ENCODE measurements around the gene IFNGR2.

Gene IFNGR2

DNA sequence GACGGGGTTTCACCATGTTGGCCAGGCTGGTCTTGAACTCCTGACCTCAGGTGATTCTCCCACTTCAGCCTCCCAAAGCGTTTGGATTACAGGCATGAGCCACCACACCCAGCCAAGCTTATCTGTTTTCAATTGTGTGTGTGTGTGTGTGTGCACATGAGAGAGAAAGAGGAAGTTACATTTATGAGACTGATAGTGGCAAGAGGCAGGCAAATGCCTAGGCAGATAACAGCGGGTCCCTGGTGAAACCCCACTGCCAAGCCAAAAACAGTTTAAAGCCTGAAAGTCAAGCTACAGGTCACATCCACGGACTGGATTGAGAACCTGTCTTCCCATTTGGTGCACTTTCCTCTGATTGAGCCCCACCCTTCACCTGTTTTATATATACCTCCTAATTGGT, 35.1 kb upstream of the IFNGR2 start:
- ATAC-seq: no peak
- TF ChIP-seq ZC3H10 (CRISPR knock-in tag; IDR thresholded peaks at IDR 0.05) (no peak), PPARA (CRISPR knock-in tag; IDR thresholded peaks at IDR 0.05; ENCODE audit: borderline replicate concordance) (no peak), ZNF565 (CRISPR knock-in tag; conservative IDR thresholded peaks at IDR 0.05; ENCODE audit: low read depth) (no peak), ESRRG (CRISPR knock-in tag; IDR thresholded peaks at IDR 0.05) (no peak), TCF4 (CRISPR knock-in tag; IDR thresholded peaks at IDR 0.05; ENCODE audit: borderline replicate concordance) (no peak), ARNTL (CRISPR knock-in tag; IDR thresholded peaks at IDR 0.05; ENCODE audit: borderline replicate concordance, low read depth) (no peak), ZNF8 (CRISPR knock-in tag; IDR thresholded peaks at IDR 0.05) (no peak), BACH2 (CRISPR knock-in tag; IDR thresholded peaks at IDR 0.05; ENCODE audit: borderline replicate concordance) (no peak), GLIS3 (CRISPR knock-in tag; IDR thresholded peaks at IDR 0.05) (no peak), ZFP3 (CRISPR knock-in tag; IDR thresholded peaks at IDR 0.05) (no peak), ISL1 (CRISPR knock-in tag; IDR thresholded peaks at IDR 0.05) (no peak), RARB (CRISPR knock-in tag; IDR thresholded peaks at IDR 0.05) (no peak), TOX (CRISPR knock-in tag; IDR thresholded peaks at IDR 0.05; ENCODE audit: borderline replicate concordance) (no peak), ZNF70 (CRISPR knock-in tag; IDR thresholded peaks at IDR 0.05) (no peak), OSR1 (CRISPR knock-in tag; IDR thresholded peaks at IDR 0.05) (no peak)
- TF ChIP-seq, protein P1, sequence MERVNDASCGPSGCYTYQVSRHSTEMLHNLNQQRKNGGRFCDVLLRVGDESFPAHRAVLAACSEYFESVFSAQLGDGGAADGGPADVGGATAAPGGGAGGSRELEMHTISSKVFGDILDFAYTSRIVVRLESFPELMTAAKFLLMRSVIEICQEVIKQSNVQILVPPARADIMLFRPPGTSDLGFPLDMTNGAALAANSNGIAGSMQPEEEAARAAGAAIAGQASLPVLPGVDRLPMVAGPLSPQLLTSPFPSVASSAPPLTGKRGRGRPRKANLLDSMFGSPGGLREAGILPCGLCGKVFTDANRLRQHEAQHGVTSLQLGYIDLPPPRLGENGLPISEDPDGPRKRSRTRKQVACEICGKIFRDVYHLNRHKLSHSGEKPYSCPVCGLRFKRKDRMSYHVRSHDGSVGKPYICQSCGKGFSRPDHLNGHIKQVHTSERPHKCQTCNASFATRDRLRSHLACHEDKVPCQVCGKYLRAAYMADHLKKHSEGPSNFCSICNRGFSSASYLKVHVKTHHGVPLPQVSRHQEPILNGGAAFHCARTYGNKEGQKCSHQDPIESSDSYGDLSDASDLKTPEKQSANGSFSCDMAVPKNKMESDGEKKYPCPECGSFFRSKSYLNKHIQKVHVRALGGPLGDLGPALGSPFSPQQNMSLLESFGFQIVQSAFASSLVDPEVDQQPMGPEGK (CRISPR knock-in tag; IDR thresholded peaks at IDR 0.05; ENCODE audit: borderline replicate concordance): no peak
- TF ChIP-seq, protein P2, sequence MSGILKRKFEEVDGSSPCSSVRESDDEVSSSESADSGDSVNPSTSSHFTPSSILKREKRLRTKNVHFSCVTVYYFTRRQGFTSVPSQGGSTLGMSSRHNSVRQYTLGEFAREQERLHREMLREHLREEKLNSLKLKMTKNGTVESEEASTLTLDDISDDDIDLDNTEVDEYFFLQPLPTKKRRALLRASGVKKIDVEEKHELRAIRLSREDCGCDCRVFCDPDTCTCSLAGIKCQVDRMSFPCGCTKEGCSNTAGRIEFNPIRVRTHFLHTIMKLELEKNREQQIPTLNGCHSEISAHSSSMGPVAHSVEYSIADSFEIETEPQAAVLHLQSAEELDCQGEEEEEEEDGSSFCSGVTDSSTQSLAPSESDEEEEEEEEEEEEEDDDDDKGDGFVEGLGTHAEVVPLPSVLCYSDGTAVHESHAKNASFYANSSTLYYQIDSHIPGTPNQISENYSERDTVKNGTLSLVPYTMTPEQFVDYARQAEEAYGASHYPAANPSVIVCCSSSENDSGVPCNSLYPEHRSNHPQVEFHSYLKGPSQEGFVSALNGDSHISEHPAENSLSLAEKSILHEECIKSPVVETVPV (CRISPR knock-in tag; IDR thresholded peaks at IDR 0.05): no peak
- TF ChIP-seq, protein P3, sequence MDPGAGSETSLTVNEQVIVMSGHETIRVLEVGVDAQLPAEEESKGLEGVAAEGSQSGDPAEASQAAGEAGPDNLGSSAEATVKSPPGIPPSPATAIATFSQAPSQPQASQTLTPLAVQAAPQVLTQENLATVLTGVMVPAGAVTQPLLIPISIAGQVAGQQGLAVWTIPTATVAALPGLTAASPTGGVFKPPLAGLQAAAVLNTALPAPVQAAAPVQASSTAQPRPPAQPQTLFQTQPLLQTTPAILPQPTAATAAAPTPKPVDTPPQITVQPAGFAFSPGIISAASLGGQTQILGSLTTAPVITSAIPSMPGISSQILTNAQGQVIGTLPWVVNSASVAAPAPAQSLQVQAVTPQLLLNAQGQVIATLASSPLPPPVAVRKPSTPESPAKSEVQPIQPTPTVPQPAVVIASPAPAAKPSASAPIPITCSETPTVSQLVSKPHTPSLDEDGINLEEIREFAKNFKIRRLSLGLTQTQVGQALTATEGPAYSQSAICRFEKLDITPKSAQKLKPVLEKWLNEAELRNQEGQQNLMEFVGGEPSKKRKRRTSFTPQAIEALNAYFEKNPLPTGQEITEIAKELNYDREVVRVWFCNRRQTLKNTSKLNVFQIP (CRISPR knock-in tag; IDR thresholded peaks at IDR 0.05; ENCODE audit: borderline replicate concordance, low read depth): no peak
- TF ChIP-seq, protein P4, sequence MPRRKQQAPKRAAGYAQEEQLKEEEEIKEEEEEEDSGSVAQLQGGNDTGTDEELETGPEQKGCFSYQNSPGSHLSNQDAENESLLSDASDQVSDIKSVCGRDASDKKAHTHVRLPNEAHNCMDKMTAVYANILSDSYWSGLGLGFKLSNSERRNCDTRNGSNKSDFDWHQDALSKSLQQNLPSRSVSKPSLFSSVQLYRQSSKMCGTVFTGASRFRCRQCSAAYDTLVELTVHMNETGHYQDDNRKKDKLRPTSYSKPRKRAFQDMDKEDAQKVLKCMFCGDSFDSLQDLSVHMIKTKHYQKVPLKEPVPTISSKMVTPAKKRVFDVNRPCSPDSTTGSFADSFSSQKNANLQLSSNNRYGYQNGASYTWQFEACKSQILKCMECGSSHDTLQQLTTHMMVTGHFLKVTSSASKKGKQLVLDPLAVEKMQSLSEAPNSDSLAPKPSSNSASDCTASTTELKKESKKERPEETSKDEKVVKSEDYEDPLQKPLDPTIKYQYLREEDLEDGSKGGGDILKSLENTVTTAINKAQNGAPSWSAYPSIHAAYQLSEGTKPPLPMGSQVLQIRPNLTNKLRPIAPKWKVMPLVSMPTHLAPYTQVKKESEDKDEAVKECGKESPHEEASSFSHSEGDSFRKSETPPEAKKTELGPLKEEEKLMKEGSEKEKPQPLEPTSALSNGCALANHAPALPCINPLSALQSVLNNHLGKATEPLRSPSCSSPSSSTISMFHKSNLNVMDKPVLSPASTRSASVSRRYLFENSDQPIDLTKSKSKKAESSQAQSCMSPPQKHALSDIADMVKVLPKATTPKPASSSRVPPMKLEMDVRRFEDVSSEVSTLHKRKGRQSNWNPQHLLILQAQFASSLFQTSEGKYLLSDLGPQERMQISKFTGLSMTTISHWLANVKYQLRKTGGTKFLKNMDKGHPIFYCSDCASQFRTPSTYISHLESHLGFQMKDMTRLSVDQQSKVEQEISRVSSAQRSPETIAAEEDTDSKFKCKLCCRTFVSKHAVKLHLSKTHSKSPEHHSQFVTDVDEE (CRISPR knock-in tag; IDR thresholded peaks at IDR 0.05): no peak

DNA sequence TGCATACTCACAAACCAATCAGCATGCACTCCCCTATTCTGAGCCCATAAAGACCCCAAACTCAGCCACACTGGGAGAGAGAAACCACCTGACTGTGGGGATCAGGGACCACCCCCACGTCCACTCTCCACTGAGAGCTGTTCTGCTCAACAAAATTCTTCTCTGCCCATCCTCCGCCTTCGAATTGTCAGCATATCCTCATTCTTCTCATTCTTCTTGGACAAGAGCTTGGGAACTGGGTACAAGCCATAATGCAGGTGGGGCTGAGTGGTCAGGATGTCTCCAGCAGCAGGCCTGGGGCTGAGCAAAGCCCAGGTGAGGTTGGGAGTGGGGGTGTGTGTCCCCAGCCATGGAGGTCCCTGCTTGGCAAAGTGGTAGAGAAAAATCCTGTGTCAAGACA, 34.6 kb upstream of the IFNGR2 start:
- no peak for ATAC-seq
- TF ChIP-seq ISL1 (CRISPR knock-in tag; IDR thresholded peaks at IDR 0.05): no peak
- TF ChIP-seq GLIS3 (CRISPR knock-in tag; IDR thresholded peaks at IDR 0.05): no peak
- no peak for TF ChIP-seq ZC3H10 (CRISPR knock-in tag; IDR thresholded peaks at IDR 0.05)
- no peak for TF ChIP-seq TCF4 (CRISPR knock-in tag; IDR thresholded peaks at IDR 0.05; ENCODE audit: borderline replicate concordance)
- TF ChIP-seq, protein P5, sequence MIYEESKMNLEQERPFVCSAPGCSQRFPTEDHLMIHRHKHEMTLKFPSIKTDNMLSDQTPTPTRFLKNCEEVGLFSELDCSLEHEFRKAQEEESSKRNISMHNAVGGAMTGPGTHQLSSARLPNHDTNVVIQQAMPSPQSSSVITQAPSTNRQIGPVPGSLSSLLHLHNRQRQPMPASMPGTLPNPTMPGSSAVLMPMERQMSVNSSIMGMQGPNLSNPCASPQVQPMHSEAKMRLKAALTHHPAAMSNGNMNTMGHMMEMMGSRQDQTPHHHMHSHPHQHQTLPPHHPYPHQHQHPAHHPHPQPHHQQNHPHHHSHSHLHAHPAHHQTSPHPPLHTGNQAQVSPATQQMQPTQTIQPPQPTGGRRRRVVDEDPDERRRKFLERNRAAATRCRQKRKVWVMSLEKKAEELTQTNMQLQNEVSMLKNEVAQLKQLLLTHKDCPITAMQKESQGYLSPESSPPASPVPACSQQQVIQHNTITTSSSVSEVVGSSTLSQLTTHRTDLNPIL (CRISPR knock-in tag; IDR thresholded peaks at IDR 0.05; ENCODE audit: low read depth): no peak

DNA sequence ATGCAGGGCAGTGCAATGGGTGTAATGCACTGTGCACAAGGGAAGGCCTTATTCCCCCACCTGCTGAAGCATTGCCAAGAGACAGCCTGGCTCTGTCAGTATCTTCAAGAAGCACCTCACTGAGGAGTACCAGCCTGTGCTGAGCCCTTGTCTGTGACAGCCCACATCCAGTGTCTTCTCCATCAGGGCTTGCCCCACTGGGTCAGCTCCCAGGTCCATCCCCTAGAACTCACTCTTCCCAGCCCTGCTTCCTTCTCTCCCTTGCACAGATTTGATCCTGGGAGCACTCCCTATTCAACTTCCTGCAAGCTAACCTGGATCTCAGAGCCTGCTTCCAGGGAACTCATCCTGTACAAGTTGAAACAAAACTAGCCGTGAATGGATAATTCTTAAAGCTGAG, 33.6 kb upstream of the IFNGR2 start:
- no peak for ATAC-seq
- TF ChIP-seq TOX (CRISPR knock-in tag; IDR thresholded peaks at IDR 0.05; ENCODE audit: borderline replicate concordance) (no peak), ZNF8 (CRISPR knock-in tag; IDR thresholded peaks at IDR 0.05) (no peak), ZNF565 (CRISPR knock-in tag; conservative IDR thresholded peaks at IDR 0.05; ENCODE audit: low read depth) (no peak), ZFP30 (CRISPR knock-in tag; IDR thresholded peaks at IDR 0.05) (no peak), ZNF70 (CRISPR knock-in tag; IDR thresholded peaks at IDR 0.05) (no peak), ISL1 (CRISPR knock-in tag; IDR thresholded peaks at IDR 0.05) (no peak), ARNTL (CRISPR knock-in tag; IDR thresholded peaks at IDR 0.05; ENCODE audit: borderline replicate concordance, low read depth) (no peak), OSR1 (CRISPR knock-in tag; IDR thresholded peaks at IDR 0.05) (no peak), ESRRG (CRISPR knock-in tag; IDR thresholded peaks at IDR 0.05) (no peak), CSDC2 (CRISPR knock-in tag; IDR thresholded peaks at IDR 0.05) (no peak), TCF4 (CRISPR knock-in tag; IDR thresholded peaks at IDR 0.05; ENCODE audit: borderline replicate concordance) (no peak), ZFP3 (CRISPR knock-in tag; IDR thresholded peaks at IDR 0.05) (no peak), BACH2 (CRISPR knock-in tag; IDR thresholded peaks at IDR 0.05; ENCODE audit: borderline replicate concordance) (no peak), GLIS3 (CRISPR knock-in tag; IDR thresholded peaks at IDR 0.05) (no peak)
- TF ChIP-seq, protein P2 (CRISPR knock-in tag; IDR thresholded peaks at IDR 0.05): no peak
